SJSA1 (cell line): ENCODE measurements around the gene AQP3. TPM values are rescaled to one million over a fixed set of nuclear protein-coding genes. Genes with fewer than 3 reads are reported as not detected.
A peak's percentile ranks its signal among the peaks of the same experiment; 100 is the strongest.
"Not testable (repeated sequence)": the region's sequence is repeated elsewhere in the genome, so short reads cannot be mapped to it uniquely, and the experiment has no call there.

Source experiments
- DNase-seq, 2 experiments: peaks; one replicate each; pipeline ENCODE4 v3.0.0-alpha.2; 2015 to 2020; ENCODE audit warnings: low spot score in 2 of 2, low read depth in 1 of 2
- H3K27ac ChIP-seq: fragments of 250-450 bp; sonication (Bioruptor Pico); 2 replicates; pipeline ENCODE4 v1.5.1; 2020; ENCODE audit warnings: mild to moderate bottlenecking, moderate library complexity
- H3K27me3 ChIP-seq: fragments of 250-450 bp; sonication (Bioruptor Pico); replicated peaks from 2 replicates; pipeline ENCODE4 v1.5.1; 2020; ENCODE audit warnings: mild to moderate bottlenecking, moderate library complexity
- H3K36me3 ChIP-seq: fragments of 250-450 bp; sonication (Bioruptor Pico); 2 replicates; pipeline ENCODE4 v1.5.1; 2020; ENCODE audit warnings: mild to moderate bottlenecking
- H3K4me1 ChIP-seq: fragments of 250-450 bp; sonication (Bioruptor Pico); replicated peaks from 2 replicates; pipeline ENCODE4 v1.6.1; 2021; ENCODE audit warnings: mild to moderate bottlenecking
- H3K4me3 ChIP-seq: fragments of 250-450 bp; sonication (Bioruptor Pico); 2 replicates; pipeline ENCODE4 v1.5.1; 2020; ENCODE audit warnings: mild to moderate bottlenecking
- H3K9me3 ChIP-seq: fragments of 250-450 bp; sonication (Bioruptor Pico); replicated peaks from 2 replicates; pipeline ENCODE4 v1.5.1; 2020; ENCODE audit warnings: mild to moderate bottlenecking
- total RNA-seq: library from RNA; depleted of rRNA; stranded (reverse); fragments of >200 nt; shearing (Covaris generic); gene quantifications from 2 replicates; pipeline ENCODE4 v1.2.3, GENCODE V29; 2014; rRNA removed

AQP3 gene
- total RNA-seq: not detected in 2 replicates

GRCh38 chr9:33446946-33447798 lies at the start of gene AQP3:
AQP3 (minus strand) TSS chr9:33447593; CDS start chr9:33447530, 63 bp downstream.
- no peak within 1 kb of the TSS for H3K4me3 ChIP-seq
- no peaks in the 10 kb centered on the region for H3K36me3 ChIP-seq
- peaks cover 9% of the 10 kb centered on the region for H3K4me1 ChIP-seq
- no peak within 1 kb of the TSS for H3K27ac ChIP-seq
- DNase-seq: peak in 1 of 2 experiments; percentile 45
- no peaks in the 10 kb centered on the region for H3K9me3 ChIP-seq
- H3K27me3 ChIP-seq: no peaks in the 10 kb centered on the region

- not testable (repeated sequence) for H3K27me3 ChIP-seq, H3K4me3 ChIP-seq, H3K9me3 ChIP-seq, H3K27ac ChIP-seq, DNase-seq, H3K36me3 ChIP-seq, H3K4me1 ChIP-seq
Measured at GRCh38 chr9:33493819-33494218, 46.4 kb upstream of the AQP3 start.

- Histone ChIP-seq H3K9me3 (no peaks in the 10 kb centered on the region), H3K27ac (no peak overlapping the region), H3K36me3 (no peaks in the 10 kb centered on the region), H3K4me1 (no peaks in the 10 kb centered on the region), H3K4me3 (no peak overlapping the region), H3K27me3 (no peaks in the 10 kb centered on the region)
- DNase-seq: no peak
Measured at GRCh38 chr9:33489066-33489465, 41.7 kb upstream of the AQP3 start.

DNA sequence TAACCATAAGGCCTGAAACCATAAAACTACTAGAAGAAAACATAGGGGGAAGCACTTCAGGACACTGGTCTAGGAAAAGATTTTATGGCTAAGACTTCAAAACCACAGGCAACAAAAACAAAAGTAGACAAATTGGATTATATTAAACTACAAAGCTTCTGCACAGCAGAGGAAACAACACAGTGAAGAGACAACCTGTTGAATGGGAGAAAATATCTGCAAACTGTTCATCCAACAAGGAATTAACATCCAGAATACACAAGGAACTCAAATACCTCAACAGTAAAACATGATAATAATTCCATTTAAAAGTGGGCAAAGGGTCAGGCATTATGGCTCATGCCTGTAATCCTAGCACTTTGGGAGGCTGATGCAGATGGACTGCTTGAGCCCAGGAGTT lies 37.9 kb upstream of the AQP3 start:
- not testable (repeated sequence) for H3K36me3 ChIP-seq, DNase-seq, H3K9me3 ChIP-seq, H3K4me3 ChIP-seq, H3K27ac ChIP-seq, H3K27me3 ChIP-seq, H3K4me1 ChIP-seq

DNA sequence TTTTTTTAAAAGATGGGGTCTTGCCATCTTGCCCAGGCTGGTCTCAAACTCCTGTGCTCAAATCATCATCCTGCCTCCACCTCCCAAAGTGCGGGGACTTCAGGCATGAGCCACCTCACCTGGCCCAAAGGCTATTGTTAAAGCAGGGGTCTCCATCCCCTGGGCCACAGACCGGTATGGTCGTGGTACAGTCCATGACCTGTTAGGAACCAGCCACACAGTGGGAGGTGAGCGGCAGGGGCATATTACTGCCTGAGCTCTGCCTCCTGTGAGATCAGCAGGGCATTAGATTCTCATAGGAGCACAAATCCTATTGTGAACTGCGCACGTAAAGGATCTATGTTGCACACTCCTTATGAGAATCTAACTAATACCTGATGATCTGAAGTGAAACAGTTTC lies 33.6 kb upstream of the AQP3 start:
- no peak for DNase-seq
- no peaks in the 10 kb centered on the region for H3K36me3 ChIP-seq
- no peaks in the 10 kb centered on the region for H3K27me3 ChIP-seq
- H3K27ac ChIP-seq: no peak overlapping the region
- H3K9me3 ChIP-seq: no peaks in the 10 kb centered on the region
- no peak overlapping the region for H3K4me3 ChIP-seq
- no peaks in the 10 kb centered on the region for H3K4me1 ChIP-seq

GRCh38 chr9:33480106-33480505 lies 32.7 kb upstream of the AQP3 start:
- no peaks in the 10 kb centered on the region for H3K36me3 ChIP-seq
- H3K9me3 ChIP-seq: no peaks in the 10 kb centered on the region
- H3K4me3 ChIP-seq: no peak overlapping the region
- H3K27me3 ChIP-seq: no peaks in the 10 kb centered on the region
- DNase-seq: no peak
- H3K4me1 ChIP-seq: no peaks in the 10 kb centered on the region
- no peak overlapping the region for H3K27ac ChIP-seq

DNA sequence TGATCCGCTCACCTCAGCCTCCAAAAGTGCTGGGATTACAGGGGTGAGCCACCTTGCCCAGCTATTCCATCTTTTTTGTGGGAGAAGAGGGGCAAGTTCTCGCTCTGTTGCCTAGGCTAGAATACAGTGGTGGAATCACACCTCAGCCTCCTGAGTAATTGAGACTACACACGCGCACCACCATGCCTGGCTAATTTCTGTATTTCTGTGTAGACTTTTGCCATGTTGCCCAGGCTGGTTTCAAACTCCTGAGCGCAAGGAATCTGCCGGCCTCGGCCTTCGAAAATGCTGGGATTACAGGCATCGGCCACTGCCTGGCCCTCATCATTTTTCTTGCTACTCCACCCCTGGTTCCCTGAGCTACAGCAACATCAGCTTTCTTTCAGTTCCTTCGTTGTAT lies 29.1 kb upstream of the AQP3 start:
- peaks cover 11% of the 10 kb centered on the region for H3K4me1 ChIP-seq
- DNase-seq: no peak
- no peaks in the 10 kb centered on the region for H3K27me3 ChIP-seq
- H3K27ac ChIP-seq: no peak overlapping the region
- no peak overlapping the region for H3K4me3 ChIP-seq
- H3K9me3 ChIP-seq: no peaks in the 10 kb centered on the region
- H3K36me3 ChIP-seq: peaks cover 13% of the 10 kb centered on the region

DNA sequence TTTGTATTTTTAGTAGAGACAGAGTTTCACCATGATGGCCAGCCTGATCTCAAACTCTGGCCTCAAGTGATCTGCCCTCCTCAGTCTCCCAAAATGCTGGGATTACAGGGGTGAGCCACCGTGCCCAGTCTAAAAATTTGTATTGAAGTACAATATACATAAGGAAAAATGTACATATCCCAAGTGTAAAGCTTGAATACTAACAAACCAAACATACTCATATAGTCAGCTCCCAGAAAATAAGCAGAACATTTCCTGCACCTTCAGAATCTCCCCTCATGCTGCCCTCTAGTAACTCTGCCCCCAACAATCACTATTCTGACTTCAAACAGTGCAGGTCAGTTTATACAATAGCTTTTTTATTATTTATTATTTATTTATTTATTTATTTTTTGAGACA lies 28.0 kb upstream of the AQP3 start:
- H3K4me1 ChIP-seq: peaks cover 16% of the 10 kb centered on the region
- H3K9me3 ChIP-seq: no peaks in the 10 kb centered on the region
- no peak for DNase-seq
- no peak overlapping the region for H3K27ac ChIP-seq
- peaks cover 19% of the 10 kb centered on the region for H3K36me3 ChIP-seq
- H3K4me3 ChIP-seq: no peak overlapping the region
- no peaks in the 10 kb centered on the region for H3K27me3 ChIP-seq

DNA sequence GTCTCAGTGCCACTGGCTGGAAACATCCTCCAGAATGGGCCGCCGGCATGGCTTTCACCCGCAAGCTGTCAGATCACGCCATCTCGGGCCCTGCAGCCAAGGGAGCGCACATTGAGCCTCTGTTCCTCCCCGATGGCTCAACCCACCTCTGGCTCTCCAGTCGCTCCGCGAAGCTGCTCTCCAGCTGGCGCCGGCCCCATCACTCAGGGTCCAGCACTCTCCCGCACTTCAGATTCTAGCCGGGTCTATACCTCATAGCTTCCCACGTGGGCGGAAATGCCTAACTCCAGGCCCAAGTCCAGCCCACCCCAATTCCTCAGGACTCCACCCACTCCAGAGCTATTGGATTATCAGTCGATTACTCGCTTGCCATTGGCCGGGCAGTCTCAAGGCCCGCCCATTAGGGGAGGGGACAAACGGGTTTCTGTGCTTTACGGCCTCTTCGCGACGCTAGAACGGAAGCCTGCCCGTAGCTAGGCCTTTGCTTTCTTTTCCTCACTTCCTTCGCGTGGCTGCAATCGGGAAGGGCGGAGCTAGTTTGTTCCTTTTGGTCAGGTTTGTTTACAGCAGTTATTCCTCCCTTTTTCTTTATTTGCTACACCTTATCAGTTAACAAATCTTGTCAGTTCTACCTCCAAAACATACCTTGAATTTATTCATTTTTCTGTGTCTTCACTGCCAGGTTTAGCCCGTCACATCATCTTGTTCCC lies 26.4 kb upstream of the AQP3 start, which contains the start of gene NOL6:
TSS of gene NOL6 (minus strand) at position 282 of the 710 bp plus-strand sequence. CDS start at position 200, 82 bp downstream.
- H3K27ac ChIP-seq: peak within 1 kb of the TSS; percentile 62; the same call in 1 of the 2 replicates
- H3K36me3 ChIP-seq: peaks cover 31% of the 10 kb centered on the region
- peaks cover 16% of the 10 kb centered on the region for H3K4me1 ChIP-seq
- peak; percentile 92 to 94 for DNase-seq
- H3K27me3 ChIP-seq: no peaks in the 10 kb centered on the region
- peak within 1 kb of the TSS; percentile 79 for H3K4me3 ChIP-seq
- H3K9me3 ChIP-seq: no peaks in the 10 kb centered on the region

DNA sequence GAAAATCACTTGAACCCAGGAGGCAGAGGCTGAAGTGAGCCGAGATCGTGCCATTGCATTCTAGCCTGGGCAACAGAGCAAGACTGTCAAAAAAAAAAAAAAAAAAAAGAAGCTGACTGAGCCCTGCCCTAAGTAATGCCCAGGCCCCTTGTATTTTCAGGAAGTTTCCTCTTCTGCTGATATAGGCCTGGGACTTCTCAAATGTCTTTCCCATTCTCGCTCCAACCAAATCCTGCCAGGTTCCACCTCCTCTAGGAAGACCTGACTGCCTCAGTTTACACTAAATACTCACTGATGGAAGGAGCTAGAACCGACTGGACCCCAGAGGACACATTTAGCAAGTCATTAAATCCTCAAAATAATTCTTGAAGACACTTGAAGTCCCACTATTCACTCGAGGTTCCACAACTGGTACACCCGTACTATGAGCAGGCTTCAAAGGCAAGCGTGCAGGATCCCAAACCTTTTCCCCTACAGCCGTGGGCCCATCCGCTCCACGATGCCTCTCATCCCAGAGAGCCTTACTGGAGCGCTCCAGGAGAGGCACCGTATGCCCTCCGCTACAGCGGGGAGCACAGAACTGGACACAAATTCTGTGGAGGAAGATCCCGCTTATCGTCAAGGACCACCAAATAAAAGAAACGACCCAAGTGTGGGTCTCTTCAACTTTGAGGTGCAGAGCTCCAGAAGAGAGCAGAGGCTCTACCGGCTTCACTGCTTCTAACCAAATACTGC lies 25.7 kb upstream of the AQP3 start:
- no peaks in the 10 kb centered on the region for H3K27me3 ChIP-seq
- no peak for DNase-seq
- H3K4me3 ChIP-seq: peak overlapping the region; percentile 79
- H3K9me3 ChIP-seq: no peaks in the 10 kb centered on the region
- H3K4me1 ChIP-seq: peaks cover 16% of the 10 kb centered on the region
- H3K27ac ChIP-seq: no peak overlapping the region; the same call in 1 of the 2 replicates
- H3K36me3 ChIP-seq: peaks cover 31% of the 10 kb centered on the region

- H3K9me3 ChIP-seq: no peaks in the 10 kb centered on the region
- no peaks in the 10 kb centered on the region for H3K27me3 ChIP-seq
- DNase-seq: no peak
- H3K4me3 ChIP-seq: no peak overlapping the region; the same call in 1 of the 2 replicates
- peaks cover 16% of the 10 kb centered on the region for H3K4me1 ChIP-seq
- H3K27ac ChIP-seq: no peak overlapping the region
- peaks cover 31% of the 10 kb centered on the region for H3K36me3 ChIP-seq
Measured at GRCh38 chr9:33472171-33472880, 24.9 kb upstream of the AQP3 start.

GRCh38 chr9:33471361-33471760 lies 24.0 kb upstream of the AQP3 start:
- Histone ChIP-seq H3K4me1 (peaks cover 16% of the 10 kb centered on the region), H3K4me3 (no peak overlapping the region), H3K27ac (no peak overlapping the region), H3K36me3 (peaks cover 39% of the 10 kb centered on the region), H3K27me3 (no peaks in the 10 kb centered on the region), H3K9me3 (no peaks in the 10 kb centered on the region)
- peak in 1 of 2 experiments; percentile 10 for DNase-seq

DNA sequence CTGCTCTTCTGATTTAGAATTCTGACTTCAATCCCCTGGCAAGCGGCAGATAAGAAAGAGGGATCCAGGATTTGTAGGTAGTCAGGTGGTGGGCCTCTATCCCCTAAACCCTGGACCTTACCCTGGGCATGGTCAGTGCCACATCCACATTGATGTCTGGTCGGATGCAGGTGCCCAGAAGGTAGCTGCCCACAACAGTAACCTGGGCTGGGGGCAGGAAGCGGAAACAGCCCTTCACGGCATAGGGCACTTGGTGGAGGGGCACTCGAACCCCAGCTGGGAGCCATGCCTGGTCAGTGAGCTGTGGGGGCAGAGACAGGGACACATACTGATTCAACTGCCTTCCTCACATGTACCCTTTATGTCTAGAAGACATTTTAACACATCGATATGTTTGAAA lies 22.5 kb upstream of the AQP3 start:
- Histone ChIP-seq H3K36me3 (peaks cover 50% of the 10 kb centered on the region), H3K4me3 (no peak overlapping the region)

More for the DNA sequence above, 22.5 kb upstream of the AQP3 start:
- Histone ChIP-seq H3K4me1 (peaks cover 16% of the 10 kb centered on the region), H3K9me3 (no peaks in the 10 kb centered on the region), H3K27me3 (no peaks in the 10 kb centered on the region), H3K27ac (no peak overlapping the region)
- DNase-seq: no peak
